NCI-H446 treated with DMSO at 0.1 percent for 48 hours (cell line): ENCODE data around the gene GPR18.

Experiments used
- DNase-seq: peaks from one replicate; lab custom pipeline; 2025; lab: John Stamatoyannopoulos, UW

GPR18 gene

DNA sequence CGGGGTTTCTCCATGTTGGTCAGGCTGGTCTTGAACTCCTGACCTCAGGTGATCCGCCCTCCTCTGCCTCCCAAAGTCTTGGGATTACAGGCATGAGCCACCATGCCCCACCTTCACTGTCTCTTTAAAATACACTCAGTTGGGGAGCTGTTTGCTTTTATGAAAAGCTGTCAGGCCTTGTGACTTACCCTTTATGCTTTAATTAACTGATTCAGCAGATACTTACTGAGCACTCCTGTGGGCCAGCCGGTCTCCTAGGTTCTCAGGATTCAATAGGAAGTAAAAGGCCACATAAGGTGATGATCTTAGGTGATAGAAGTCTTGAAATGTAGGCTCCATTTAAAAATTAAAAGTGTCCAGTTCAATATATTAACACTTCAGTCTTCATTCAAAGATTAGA lies 50.0 kb downstream of the GPR18 start:
- DNase-seq = no peak

DNA sequence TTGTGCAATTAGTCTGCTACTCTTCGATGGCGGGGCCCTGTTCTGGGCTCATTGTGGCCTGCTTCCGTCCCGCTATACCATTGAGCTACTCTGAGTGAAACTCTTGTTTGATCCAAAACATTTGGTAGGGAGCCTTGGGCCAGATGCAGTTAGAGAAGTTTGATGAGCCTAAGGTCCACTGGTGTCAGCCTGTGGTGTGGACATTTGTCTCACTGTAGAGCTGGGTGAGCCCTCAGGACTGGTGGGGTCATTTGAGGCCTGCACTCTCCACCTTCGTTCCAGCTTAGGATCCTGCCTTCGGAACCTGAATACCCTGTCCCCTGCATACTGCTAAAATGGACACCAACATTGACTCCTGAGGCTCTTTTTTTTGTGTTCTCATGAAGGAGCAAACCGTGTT lies 50.7 kb downstream of the GPR18 start:
- no peak for DNase-seq

DNA sequence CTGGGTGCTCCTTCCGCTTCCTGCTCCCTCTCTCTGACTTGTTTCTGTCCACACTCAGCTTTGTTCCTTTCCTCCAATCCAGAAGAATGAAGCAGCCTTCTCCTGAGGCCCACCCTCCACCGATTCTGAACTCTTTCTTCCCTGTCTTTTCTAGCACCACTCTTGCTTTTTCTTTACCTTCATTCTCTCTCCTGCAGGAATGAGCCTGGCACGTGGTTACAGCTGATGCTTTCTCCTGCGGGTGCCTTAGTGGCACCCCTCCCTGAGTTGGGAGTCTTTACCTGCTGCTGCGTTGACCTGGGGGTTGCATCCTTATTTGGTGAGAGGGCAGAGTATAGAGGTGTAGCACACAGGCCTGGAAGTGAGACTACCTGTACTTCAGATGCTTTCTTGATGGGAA lies 51.3 kb downstream of the GPR18 start:
- no peak for DNase-seq

DNA sequence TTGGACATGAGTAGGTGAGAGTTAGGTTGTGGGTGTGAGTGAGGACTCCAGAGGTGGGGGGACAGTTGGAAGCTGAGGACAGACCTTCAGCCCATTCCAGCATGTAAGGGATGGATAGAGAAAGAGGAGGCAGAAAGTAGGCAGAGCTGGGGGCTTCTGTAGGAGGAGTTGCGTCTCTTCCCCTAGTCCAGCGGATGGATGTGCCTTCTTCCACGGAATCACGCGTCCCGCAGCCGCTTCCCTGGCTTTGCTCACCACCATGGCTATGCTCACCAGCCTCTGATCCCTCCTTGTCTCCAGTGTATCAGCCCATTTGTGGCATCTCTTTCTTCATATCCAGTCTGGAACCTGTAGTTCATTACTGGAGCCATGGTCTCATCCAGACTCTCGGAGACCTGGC lies 52.0 kb downstream of the GPR18 start:
- no peak for DNase-seq

DNA sequence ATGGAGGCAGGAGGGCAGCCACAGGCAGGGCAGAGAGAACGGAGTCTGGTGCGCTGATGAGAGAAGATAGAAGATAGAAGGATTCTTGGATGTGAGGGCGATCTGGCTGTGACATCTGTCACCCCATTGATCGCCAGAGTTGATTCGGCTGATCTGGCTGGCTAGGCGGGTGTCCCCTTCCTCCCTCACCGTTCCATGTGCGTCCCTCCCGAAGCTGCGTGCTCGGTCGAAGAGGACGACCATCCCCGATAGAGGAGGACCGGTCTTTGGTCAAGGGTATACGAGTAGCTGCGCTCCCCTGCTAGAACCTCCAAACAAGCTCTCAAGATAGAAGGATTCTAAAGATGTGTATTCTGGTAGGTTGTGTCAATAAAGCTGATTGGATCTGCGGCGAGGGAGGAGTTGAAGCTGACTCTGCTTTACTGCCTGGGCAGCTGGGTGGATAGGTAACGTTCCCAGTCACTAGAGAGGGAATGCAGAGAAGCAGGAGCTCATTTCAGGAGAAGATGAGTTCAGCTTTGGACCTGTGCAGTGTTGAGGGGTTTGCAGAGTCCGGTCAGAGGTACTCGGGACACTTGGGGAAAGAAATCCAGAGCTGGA lies 52.5 kb downstream of the GPR18 start:
- DNase-seq = no peak
